DMS 273 treated with DMSO at 0.1 percent for 48 hours (cell line): ENCODE results near the gene FUT9.
"Not testable (repeated sequence)": the region's sequence is repeated elsewhere in the genome, so short reads cannot be mapped to it uniquely, and the experiment has no call there.

Source experiments
- DNase-seq: peaks from one replicate; lab custom pipeline; 2025; lab: John Stamatoyannopoulos, UW

The FUT9 gene

GRCh38 chr6:96186094-96186493, 170.3 kb downstream of the FUT9 start:
- no peak for DNase-seq

GRCh38 chr6:96186516-96187195, 170.9 kb downstream of the FUT9 start:
- no peak for DNase-seq

GRCh38 chr6:96194675-96195074, 178.9 kb downstream of the FUT9 start:
- no peak for DNase-seq

GRCh38 chr6:96195272-96195671, 179.5 kb downstream of the FUT9 start:
- DNase-seq, result no peak

- DNase-seq, result no peak
These were observed 180.9 kb downstream of the FUT9 start for GRCh38 chr6:96196633-96197032.

- DNase-seq, result no peak
These were observed 181.5 kb downstream of the FUT9 start for GRCh38 chr6:96197241-96197640.

GRCh38 chr6:96202571-96202970, 186.8 kb downstream of the FUT9 start:
- DNase-seq, result no peak

- DNase-seq, result no peak
These were observed 195.6 kb downstream of the FUT9 start for GRCh38 chr6:96211341-96211740.

GRCh38 chr6:96212066-96212465, 196.3 kb downstream of the FUT9 start:
- no peak for DNase-seq

- DNase-seq, result no peak
These were observed 198.0 kb downstream of the FUT9 start for GRCh38 chr6:96213784-96214183.

- DNase-seq, result no peak
These were observed 207.9 kb downstream of the FUT9 start for GRCh38 chr6:96223695-96224094.

- DNase-seq, result no peak
These were observed 211.4 kb downstream of the FUT9 start for GRCh38 chr6:96227135-96227534.

- DNase-seq, result no peak
These were observed 218.7 kb downstream of the FUT9 start for GRCh38 chr6:96234444-96234843.

GRCh38 chr6:96235927-96236326, 220.2 kb downstream of the FUT9 start:
- DNase-seq, result no peak

- no peak for DNase-seq
These were observed 220.7 kb downstream of the FUT9 start for GRCh38 chr6:96236471-96236870.

- no peak for DNase-seq
These were observed 222.0 kb downstream of the FUT9 start for GRCh38 chr6:96237638-96238347.

- no peak for DNase-seq
These were observed 230.8 kb downstream of the FUT9 start for GRCh38 chr6:96246563-96246962.

- no peak for DNase-seq
These were observed 234.0 kb downstream of the FUT9 start for GRCh38 chr6:96249755-96250154.

GRCh38 chr6:96257751-96258150, 242.0 kb downstream of the FUT9 start:
- no peak for DNase-seq

- not testable (repeated sequence) for DNase-seq
These were observed 245.1 kb downstream of the FUT9 start for GRCh38 chr6:96260787-96261430.
